ENCODE results near the gene MELTF. TPM values are rescaled to one million over a fixed set of nuclear protein-coding genes. Genes with fewer than 3 reads are reported as not detected.

The MELTF gene
- total and polyA plus RNA-seq, 2 donors (not counting 1 experiment from before 2014, with no cell fraction given) = 0.13 to 2.9 TPM

GRCh38 chr3:197019535-197019934, 10.1 kb downstream of the MELTF start:
- Mint-ChIP-seq H3K9me3 (ENCODE audit: insufficient read depth) (no peaks in the 10 kb centered on the region), H3K4me1 (peaks cover 24% of the 10 kb centered on the region), H3K27ac (no peak overlapping the region), H3K4me3 (no peak overlapping the region), H3K27me3 (peaks cover 11% of the 10 kb centered on the region)
- POLR2A ChIA-PET = no interaction called here
- ATAC-seq (ENCODE audit: low read depth) (no peak), DNase-seq (no peak)
- Histone ChIP-seq H3K9ac (ENCODE audit: low read length) (no peak overlapping the region), H3K4me3 (ENCODE audit: control extremely low read depth in 1 of 5, extremely low read depth in 1 of 5, insufficient read depth in 1 of 5, low read depth in 2 of 5, low read length in 4 of 5) (no peak overlapping the region), H3K27ac (ENCODE audit: low read length in 2 of 2) (no peak overlapping the region), H3K4me2 (replicated peaks; ENCODE audit: low read depth, low read length, poor library complexity, severe bottlenecking) (no peak overlapping the region), H3K79me2 (ENCODE audit: control insufficient read depth, insufficient read depth, low read length) (no peaks in the 10 kb centered on the region), H4K20me1 (ENCODE audit: control insufficient read depth, insufficient read depth, low read length, poor library complexity, severe bottlenecking) (peaks cover 5% of the 10 kb centered on the region), H3K4me1 (ENCODE audit: control insufficient read depth in 2 of 2, insufficient read depth in 2 of 2, low read length in 2 of 2) (peaks cover 22 to 23% of the 10 kb centered on the region in 2 donors), H3K9me3 (ENCODE audit: control extremely low read depth in 1 of 3, control insufficient read depth in 2 of 3, insufficient read depth in 1 of 3, low read length in 2 of 3) (peaks cover 0 to 4% (median 0%) of the 10 kb centered on the region in 3 donors), H3K27me3 (replicated peaks in 1 of 4; ENCODE audit: control extremely low read depth in 1 of 4, control insufficient read depth in 3 of 4, insufficient read depth in 4 of 4, low read length in 3 of 4) (peaks cover 0 to 15% (median 1%) of the 10 kb centered on the region in 4 experiments), H2AFZ (ENCODE audit: insufficient read depth, low read depth, low read length, poor library complexity, severe bottlenecking) (no peak overlapping the region), H3K36me3 (replicated peaks in 1 of 2; ENCODE audit: control extremely low read depth in 1 of 2, control insufficient read depth in 1 of 2, extremely low read depth in 1 of 2, insufficient read depth in 2 of 2, low read length in 1 of 2) (no peaks in the 10 kb centered on the region)
- 95% methylated on average over 6 of the region's 13 CpGs for WGBS (ENCODE audit: insufficient coverage)
- intact Hi-C loops (cut with micrococcal nuclease) = no loop called here
- CTCF ChIA-PET = interaction anchor here (0.6 to 1.1 kb wide), 2 partner anchors 10 to 800 kb away, joined by 3 read pairs; partner anchors contain the start of gene MELTF
- TF ChIP-seq CTCF (IDR thresholded peaks at IDR 0.05) (no peak), EZH2 (IDR thresholded peaks at IDR 0.05; ENCODE audit: borderline replicate concordance, insufficient read depth, low read depth, low read length, poor library complexity, severe bottlenecking) (no peak)

DNA sequence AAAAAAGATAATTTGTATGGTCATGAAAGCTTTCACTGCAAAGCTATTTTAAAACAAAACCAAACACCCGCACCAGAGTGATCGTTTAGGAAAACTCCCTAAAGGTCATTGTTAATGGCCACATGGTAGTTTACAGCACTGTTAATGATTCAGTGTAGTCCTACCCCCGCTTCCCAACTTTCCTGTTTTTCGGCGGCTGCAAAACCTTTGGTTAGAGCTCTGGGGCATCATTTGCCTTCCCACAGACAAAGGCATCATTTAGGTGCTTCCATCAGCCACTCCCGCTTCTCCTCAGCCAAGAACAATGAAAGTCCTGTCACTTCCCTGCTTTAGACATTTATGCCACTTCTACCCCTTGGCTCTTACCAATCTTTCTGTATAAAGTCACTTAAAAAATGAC, 10.6 kb downstream of the MELTF start:
- intact Hi-C loops (cut with micrococcal nuclease) = no loop called here
- Mint-ChIP-seq H3K27me3 (peaks cover 10% of the 10 kb centered on the region), H3K27ac (no peak overlapping the region), H3K9me3 (ENCODE audit: insufficient read depth) (no peaks in the 10 kb centered on the region), H3K4me1 (peaks cover 20% of the 10 kb centered on the region), H3K4me3 (no peak overlapping the region)
- no peak overlapping the region for H3K27ac ChIP-seq (ENCODE audit: low read length in 2 of 2)
- no peak for ATAC-seq (ENCODE audit: low read depth)
- peaks cover 0 to under 1% (median 0%) of the 10 kb centered on the region in 3 donors for H3K9me3 ChIP-seq (ENCODE audit: control extremely low read depth in 1 of 3, control insufficient read depth in 2 of 3, insufficient read depth in 1 of 3, low read length in 2 of 3)
- CTCF ChIA-PET = interaction anchor here (0.6 to 1.1 kb wide), 2 partner anchors 11 to 800 kb away, joined by 3 read pairs; partner anchors contain the start of gene MELTF
- H2AFZ ChIP-seq (ENCODE audit: insufficient read depth, low read depth, low read length, poor library complexity, severe bottlenecking) = no peak overlapping the region
- peaks cover 0 to 10% (median under 1%) of the 10 kb centered on the region in 4 experiments for H3K27me3 ChIP-seq (replicated peaks in 1 of 4; ENCODE audit: control extremely low read depth in 1 of 4, control insufficient read depth in 3 of 4, insufficient read depth in 4 of 4, low read length in 3 of 4)
- peaks cover 17 to 18% of the 10 kb centered on the region in 2 donors for H3K4me1 ChIP-seq (ENCODE audit: control insufficient read depth in 2 of 2, insufficient read depth in 2 of 2, low read length in 2 of 2)
- H3K36me3 ChIP-seq (replicated peaks in 1 of 2; ENCODE audit: control extremely low read depth in 1 of 2, control insufficient read depth in 1 of 2, extremely low read depth in 1 of 2, insufficient read depth in 2 of 2, low read length in 1 of 2) = no peaks in the 10 kb centered on the region
- no peaks in the 10 kb centered on the region for H3K79me2 ChIP-seq (ENCODE audit: control insufficient read depth, insufficient read depth, low read length)
- no peak overlapping the region for H3K4me2 ChIP-seq (replicated peaks; ENCODE audit: low read depth, low read length, poor library complexity, severe bottlenecking)
- H4K20me1 ChIP-seq (ENCODE audit: control insufficient read depth, insufficient read depth, low read length, poor library complexity, severe bottlenecking) = no peaks in the 10 kb centered on the region
- POLR2A ChIA-PET = no interaction called here
- no peak for TF ChIP-seq CTCF (IDR thresholded peaks at IDR 0.05)
- no peak for TF ChIP-seq EZH2 (IDR thresholded peaks at IDR 0.05; ENCODE audit: borderline replicate concordance, insufficient read depth, low read depth, low read length, poor library complexity, severe bottlenecking)
- 98% methylated on average over 4 of the region's 6 CpGs for WGBS (ENCODE audit: insufficient coverage)
- H3K9ac ChIP-seq (ENCODE audit: low read length) = no peak overlapping the region
- H3K4me3 ChIP-seq (ENCODE audit: control extremely low read depth in 1 of 5, extremely low read depth in 1 of 5, insufficient read depth in 1 of 5, low read depth in 2 of 5, low read length in 4 of 5) = no peak overlapping the region
- DNase-seq = no peak
